ENCODE measurements around the gene FXYD4. TPM values are rescaled to one million over a fixed set of nuclear protein-coding genes. Genes with fewer than 3 reads are reported as not detected.
"Not testable (repeated sequence)": the region's sequence is repeated elsewhere in the genome, so short reads cannot be mapped to it uniquely, and the experiment has no call there.

FXYD4 gene
- total and polyA plus RNA-seq, 11 donors, result 0.14 TPM; not detected in 10

- Histone ChIP-seq H3K27ac (no peak overlapping the region), H3K36me3 (no peaks in the 10 kb centered on the region), H3K4me1 (peaks cover 0 to 9% (median 4%) of the 10 kb centered on the region in 12 donors), H3K27me3 (peaks cover 0 to 13% (median 5%) of the 10 kb centered on the region in 9 donors), H3K4me3 (no peak overlapping the region), H3K9me3 (no peaks in the 10 kb centered on the region)
- WGBS, 4 donors, result 74 to 89% (median 84%) methylated on average over 3 of the region's 3 CpGs
- DNase-seq, result no peak
- intact Hi-C loops (cut with DNase I), result no loop called here
- TF ChIP-seq, protein P1, sequence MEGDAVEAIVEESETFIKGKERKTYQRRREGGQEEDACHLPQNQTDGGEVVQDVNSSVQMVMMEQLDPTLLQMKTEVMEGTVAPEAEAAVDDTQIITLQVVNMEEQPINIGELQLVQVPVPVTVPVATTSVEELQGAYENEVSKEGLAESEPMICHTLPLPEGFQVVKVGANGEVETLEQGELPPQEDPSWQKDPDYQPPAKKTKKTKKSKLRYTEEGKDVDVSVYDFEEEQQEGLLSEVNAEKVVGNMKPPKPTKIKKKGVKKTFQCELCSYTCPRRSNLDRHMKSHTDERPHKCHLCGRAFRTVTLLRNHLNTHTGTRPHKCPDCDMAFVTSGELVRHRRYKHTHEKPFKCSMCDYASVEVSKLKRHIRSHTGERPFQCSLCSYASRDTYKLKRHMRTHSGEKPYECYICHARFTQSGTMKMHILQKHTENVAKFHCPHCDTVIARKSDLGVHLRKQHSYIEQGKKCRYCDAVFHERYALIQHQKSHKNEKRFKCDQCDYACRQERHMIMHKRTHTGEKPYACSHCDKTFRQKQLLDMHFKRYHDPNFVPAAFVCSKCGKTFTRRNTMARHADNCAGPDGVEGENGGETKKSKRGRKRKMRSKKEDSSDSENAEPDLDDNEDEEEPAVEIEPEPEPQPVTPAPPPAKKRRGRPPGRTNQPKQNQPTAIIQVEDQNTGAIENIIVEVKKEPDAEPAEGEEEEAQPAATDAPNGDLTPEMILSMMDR (IDR thresholded peaks at IDR 0.05), result no peak
- TF ChIP-seq POLR2A (IDR thresholded peaks at IDR 0.05), result no peak
- ATAC-seq, result no peak
Observed at GRCh38 chr10:43324876-43325275, 46.6 kb upstream of the FXYD4 start.

DNA sequence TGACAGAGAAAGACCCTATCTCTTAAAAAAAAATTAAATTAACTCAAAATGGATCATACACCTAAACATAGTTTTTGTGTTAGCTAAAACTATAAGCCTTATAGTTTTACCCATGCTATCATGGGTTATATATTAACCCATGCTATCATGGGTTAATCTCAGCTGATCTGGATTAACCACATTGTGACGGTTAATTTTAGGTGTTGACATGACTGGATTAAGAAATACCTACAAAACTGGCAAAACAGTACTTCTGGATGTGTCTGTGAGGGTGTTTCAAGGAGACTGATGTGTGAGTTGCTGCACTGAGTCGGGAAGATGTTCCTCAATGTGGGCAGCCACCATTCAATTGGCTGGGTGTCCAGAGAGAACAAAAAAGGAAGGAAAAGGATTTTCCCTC is 44.3 kb upstream of the FXYD4 start:
- no peak overlapping the region for H3K4me3 ChIP-seq
- peaks cover 0 to 10% (median 5%) of the 10 kb centered on the region in 12 donors for H3K4me1 ChIP-seq
- intact Hi-C loops (cut with DNase I), result no loop called here
- no peaks in the 10 kb centered on the region for H3K36me3 ChIP-seq
- H3K27me3 ChIP-seq, result peaks cover 0 to 13% (median 5%) of the 10 kb centered on the region in 9 donors
- H3K9me3 ChIP-seq, result no peaks in the 10 kb centered on the region
- no peak overlapping the region for H3K27ac ChIP-seq
- ATAC-seq (no peak), DNase-seq (no peak)
- 65 to 70% (median 67%) methylated on average over 2 of the region's 2 CpGs for WGBS, 4 donors
- TF ChIP-seq, protein P1 (IDR thresholded peaks at IDR 0.05), result no peak
- no peak for TF ChIP-seq POLR2A (IDR thresholded peaks at IDR 0.05)

DNA sequence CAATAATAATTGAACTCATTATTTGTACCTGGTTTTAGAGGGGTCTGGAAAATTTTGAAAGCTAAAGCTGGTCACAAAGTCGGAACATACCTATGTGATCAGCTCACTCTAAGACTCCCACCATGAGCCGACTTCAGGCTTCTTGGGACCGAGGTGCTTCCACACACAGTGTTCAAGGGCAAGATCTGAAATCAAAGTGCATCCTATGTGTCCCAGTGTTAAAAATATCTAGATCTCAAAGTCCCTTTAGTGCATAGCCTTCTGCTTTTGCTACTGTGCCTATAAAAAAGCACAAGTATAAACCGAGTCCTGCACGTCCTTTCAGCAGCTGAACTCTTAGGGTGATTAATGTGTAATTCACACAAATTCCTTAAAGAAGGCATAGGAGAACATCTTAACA is 43.5 kb upstream of the FXYD4 start:
- no peak for ATAC-seq
- DNase-seq, result no peak
- WGBS, 4 donors, result 85 to 90% (median 87%) methylated on average over 5 of the region's 5 CpGs
- H3K27ac ChIP-seq, result no peak overlapping the region
- no peaks in the 10 kb centered on the region for H3K36me3 ChIP-seq
- no peak overlapping the region for H3K4me3 ChIP-seq
- intact Hi-C loops (cut with DNase I), result no loop called here
- H3K9me3 ChIP-seq, result no peaks in the 10 kb centered on the region
- no peak for TF ChIP-seq POLR2A (IDR thresholded peaks at IDR 0.05)
- TF ChIP-seq, protein P1 (IDR thresholded peaks at IDR 0.05), result no peak
- peaks cover 0 to 5% (median 0%) of the 10 kb centered on the region in 9 donors for H3K27me3 ChIP-seq
- peaks cover 0 to 13% (median 0%) of the 10 kb centered on the region in 12 donors for H3K4me1 ChIP-seq

GRCh38 chr10:43328810-43329209 is 42.6 kb upstream of the FXYD4 start:
- H3K4me1 ChIP-seq, result peaks cover 0 to 14% (median 0%) of the 10 kb centered on the region in 12 donors
- intact Hi-C loops (cut with DNase I); H3K4me3 ChIP-seq; DNase-seq; H3K27ac ChIP-seq; ATAC-seq; H3K27me3 ChIP-seq; H3K9me3 ChIP-seq; H3K36me3 ChIP-seq: not testable (repeated sequence)
- WGBS, 4 donors, result 92 to 97% (median 95%) methylated on average over 15 to 18 of the region's 18 CpGs

DNA sequence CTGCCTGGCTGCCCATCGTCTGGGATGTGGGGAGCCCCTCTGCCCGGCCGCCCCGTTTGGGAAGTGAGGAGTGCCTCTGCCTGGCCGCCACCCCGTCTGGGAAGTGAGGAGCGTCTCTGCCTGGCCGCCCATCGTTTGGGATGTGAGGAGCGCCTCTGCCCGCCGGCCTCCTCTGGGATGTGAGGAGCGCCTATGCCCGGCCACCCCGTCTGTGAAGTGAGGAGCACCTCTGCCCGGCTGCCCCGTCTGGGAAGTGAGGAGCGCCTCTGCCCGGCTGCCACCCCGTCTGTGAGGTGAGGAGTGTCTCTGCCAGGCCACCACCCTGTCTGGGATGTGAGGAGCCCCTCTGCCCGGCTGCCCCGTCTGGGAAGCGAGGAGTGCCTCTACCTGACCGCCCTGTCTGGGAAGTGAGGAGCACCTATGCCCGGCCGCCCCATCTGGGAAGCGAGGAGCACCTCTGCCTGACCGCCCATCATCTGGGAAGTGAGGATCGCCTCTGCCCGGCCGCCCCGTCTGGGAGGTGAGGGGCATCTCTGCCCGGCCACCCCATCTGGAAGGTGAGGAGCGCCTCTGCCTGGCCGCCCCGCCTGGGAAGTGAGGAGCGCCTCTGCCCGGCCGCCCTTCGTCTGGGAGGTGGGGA is 42.1 kb upstream of the FXYD4 start:
- WGBS, 4 donors, result 87 to 94% (median 93%) methylated on average over 28 to 40 of the region's 40 CpGs
- H3K27ac ChIP-seq; H3K36me3 ChIP-seq; intact Hi-C loops (cut with DNase I); ATAC-seq; H3K4me3 ChIP-seq; H3K9me3 ChIP-seq; H3K27me3 ChIP-seq: not testable (repeated sequence)
- DNase-seq, result peak in 1 of 5 donors; percentile 19
- H3K4me1 ChIP-seq, result peaks cover 0 to 14% (median 0%) of the 10 kb centered on the region in 12 donors

DNA sequence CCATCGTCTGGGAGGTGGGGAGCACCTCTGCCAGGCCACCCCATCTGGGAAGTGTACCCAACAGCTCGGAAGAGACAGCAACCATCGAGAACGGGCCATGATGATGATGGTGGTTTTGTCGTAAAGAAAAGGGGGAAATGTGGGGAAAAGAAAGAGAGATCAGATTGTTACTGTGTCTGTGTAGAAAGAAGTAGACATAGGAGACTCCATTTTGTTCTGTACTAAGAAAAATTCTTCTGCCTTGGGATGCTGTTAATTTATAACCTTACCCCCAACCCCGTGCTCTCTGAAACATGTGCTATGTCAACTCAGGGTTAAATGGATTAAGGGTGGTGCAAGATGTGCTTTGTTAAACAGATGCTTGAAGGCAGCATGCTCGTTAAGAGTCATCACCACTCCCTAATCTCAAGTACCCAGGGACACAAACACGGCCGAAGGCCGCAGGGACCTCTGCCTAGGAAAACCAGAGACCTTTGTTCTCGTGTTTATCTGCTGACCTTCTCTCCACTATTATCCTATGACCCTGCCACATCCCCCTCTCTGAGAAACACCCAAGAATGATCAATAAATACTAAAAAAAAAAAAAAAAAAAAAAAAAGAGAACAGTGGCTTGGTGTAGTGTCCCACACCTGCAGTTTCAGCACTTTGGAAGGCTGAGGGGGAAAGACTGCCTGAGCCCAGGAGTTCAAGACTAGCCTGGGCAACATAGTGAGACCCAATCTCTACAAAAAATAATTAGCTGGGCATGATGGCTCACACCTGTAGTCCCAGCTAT is 41.2 kb upstream of the FXYD4 start:
- DNase-seq; H3K36me3 ChIP-seq; H3K4me3 ChIP-seq; H3K27ac ChIP-seq; H3K9me3 ChIP-seq; H3K27me3 ChIP-seq; ATAC-seq; intact Hi-C loops (cut with DNase I): not testable (repeated sequence)
- 56 to 77% (median 67%) methylated on average over 6 to 11 of the region's 11 CpGs for WGBS, 4 donors
- H3K4me1 ChIP-seq, result peaks cover 0 to 14% (median 0%) of the 10 kb centered on the region in 12 donors

DNA sequence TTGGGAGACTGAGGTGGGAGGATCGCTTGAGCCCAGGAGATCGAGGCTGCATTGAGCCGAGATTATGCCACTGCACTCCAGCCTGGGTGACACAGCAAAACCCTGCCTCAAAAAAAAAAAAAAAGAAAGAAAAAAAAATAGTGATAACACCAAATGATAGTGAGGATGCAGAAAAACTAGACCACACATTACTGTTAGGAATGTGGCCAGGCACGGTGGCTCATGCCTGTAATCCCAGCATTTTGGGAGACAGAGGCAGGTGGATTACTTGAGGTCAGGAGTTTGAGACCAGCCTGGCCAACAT is 40.7 kb upstream of the FXYD4 start:
- H3K4me3 ChIP-seq; H3K27ac ChIP-seq; H3K36me3 ChIP-seq; ATAC-seq; intact Hi-C loops (cut with DNase I); H3K27me3 ChIP-seq; H3K9me3 ChIP-seq: not testable (repeated sequence)
- peak in 1 of 5 donors; percentile 7 for DNase-seq
- H3K4me1 ChIP-seq, result peaks cover 0 to 14% (median 0%) of the 10 kb centered on the region in 12 donors
- 84 to 91% (median 89%) methylated on average over 4 of the region's 4 CpGs for WGBS, 4 donors
